ENCODE results near the gene TXNRD1. TPM values are rescaled to one million over a fixed set of nuclear protein-coding genes. Genes with fewer than 3 reads are reported as not detected.

Gene TXNRD1
- total RNA-seq, 1 donor from 2014 or later: 105 TPM

DNA sequence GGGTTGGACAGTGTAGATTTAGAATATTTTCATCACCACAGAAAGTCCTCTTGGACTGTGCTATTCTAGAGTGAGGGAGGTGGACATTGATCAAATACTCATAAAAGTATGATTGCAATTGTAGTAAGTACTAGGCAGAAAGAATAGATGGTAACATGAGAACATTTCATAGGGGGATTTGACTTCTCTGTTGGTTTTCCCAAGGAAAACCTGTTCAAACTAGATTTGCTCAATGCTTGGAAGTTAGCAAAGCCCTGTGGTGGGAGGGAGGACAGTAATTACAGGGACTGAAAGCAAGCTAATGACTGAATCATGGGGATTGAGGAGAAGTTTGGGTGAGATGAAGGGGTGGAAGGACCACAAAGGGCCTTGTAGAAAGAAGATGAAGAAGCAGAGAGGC is 63.6 kb downstream of the TXNRD1 start:
- TF ChIP-seq, protein P1, sequence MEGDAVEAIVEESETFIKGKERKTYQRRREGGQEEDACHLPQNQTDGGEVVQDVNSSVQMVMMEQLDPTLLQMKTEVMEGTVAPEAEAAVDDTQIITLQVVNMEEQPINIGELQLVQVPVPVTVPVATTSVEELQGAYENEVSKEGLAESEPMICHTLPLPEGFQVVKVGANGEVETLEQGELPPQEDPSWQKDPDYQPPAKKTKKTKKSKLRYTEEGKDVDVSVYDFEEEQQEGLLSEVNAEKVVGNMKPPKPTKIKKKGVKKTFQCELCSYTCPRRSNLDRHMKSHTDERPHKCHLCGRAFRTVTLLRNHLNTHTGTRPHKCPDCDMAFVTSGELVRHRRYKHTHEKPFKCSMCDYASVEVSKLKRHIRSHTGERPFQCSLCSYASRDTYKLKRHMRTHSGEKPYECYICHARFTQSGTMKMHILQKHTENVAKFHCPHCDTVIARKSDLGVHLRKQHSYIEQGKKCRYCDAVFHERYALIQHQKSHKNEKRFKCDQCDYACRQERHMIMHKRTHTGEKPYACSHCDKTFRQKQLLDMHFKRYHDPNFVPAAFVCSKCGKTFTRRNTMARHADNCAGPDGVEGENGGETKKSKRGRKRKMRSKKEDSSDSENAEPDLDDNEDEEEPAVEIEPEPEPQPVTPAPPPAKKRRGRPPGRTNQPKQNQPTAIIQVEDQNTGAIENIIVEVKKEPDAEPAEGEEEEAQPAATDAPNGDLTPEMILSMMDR (IDR thresholded peaks at IDR 0.05; ENCODE audit: unreplicated experiment): no peak
- Mint-ChIP-seq H3K36me3 (ENCODE audit: low read depth, unreplicated experiment) (no peaks in the 10 kb centered on the region), H3K4me1 (ENCODE audit: unreplicated experiment) (peaks cover 4% of the 10 kb centered on the region), H3K9me3 (ENCODE audit: unreplicated experiment) (no peaks in the 10 kb centered on the region), H3K27ac (ENCODE audit: unreplicated experiment) (no peak overlapping the region), H3K4me3 (ENCODE audit: unreplicated experiment) (no peak overlapping the region), H3K27me3 (ENCODE audit: unreplicated experiment) (peaks cover 1% of the 10 kb centered on the region)
- DNase-seq (ENCODE audit: low spot score): no peak

DNA sequence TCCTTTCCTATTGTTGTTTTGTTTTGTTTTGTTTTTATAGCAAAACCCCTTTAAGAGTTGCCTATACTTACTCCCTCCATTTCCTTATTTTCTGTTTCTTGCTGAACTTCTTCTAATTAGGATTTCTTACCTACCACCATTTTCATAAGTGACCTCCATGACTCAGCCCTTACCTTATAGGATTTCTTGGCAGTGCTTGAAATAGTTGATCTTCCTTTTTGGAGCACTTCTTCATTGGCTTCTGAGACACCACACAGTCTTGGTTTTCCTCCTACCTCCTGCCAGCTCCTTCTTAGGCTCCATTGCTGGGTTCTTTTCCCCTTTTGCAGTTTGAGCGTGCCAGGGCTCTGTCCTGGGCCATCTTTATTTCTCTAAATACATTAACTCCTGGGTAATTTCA is 64.5 kb downstream of the TXNRD1 start:
- H3K36me3 Mint-ChIP-seq (ENCODE audit: low read depth, unreplicated experiment): no peaks in the 10 kb centered on the region
- no peaks in the 10 kb centered on the region for H3K9me3 Mint-ChIP-seq (ENCODE audit: unreplicated experiment)
- H3K4me3 Mint-ChIP-seq (ENCODE audit: unreplicated experiment): no peak overlapping the region
- H3K4me1 Mint-ChIP-seq (ENCODE audit: unreplicated experiment): peaks cover 4% of the 10 kb centered on the region
- H3K27me3 Mint-ChIP-seq (ENCODE audit: unreplicated experiment): peaks cover 1% of the 10 kb centered on the region
- H3K27ac Mint-ChIP-seq (ENCODE audit: unreplicated experiment): no peak overlapping the region
- DNase-seq (ENCODE audit: low spot score): no peak
- TF ChIP-seq, protein P1 (IDR thresholded peaks at IDR 0.05; ENCODE audit: unreplicated experiment): no peak

DNA sequence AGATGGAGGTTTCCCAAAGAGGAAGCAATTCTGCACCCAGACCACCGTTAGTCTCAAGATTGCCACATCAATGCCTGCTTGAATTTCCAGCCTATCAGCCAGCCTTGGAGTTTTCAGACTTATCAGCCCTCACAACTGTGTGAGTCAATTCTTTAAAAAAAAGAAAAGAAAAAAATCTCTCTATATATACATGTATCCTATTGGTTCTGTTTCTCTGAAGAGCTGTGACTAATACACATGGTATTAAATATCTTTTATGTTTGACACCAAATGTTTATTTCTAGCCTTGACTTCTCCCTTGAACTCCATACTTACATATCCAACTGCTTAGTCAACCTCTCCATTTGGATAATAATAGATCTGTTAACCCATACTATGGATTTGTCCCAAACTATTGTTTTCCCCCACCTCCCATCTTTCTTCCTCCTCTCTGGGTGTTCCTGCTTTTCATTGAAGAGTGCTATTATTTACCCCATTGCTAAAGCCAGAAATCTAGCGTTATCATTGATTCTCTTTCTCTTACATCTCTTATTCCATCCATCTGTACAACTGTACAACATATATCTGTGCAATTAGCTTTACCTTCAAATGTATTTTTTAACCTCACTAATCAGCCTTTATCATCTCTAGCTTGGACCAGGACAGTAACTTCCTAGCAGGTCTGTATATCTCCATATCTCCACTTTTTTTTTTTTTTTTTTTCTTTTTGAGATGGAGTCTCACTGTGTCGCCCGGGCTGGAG is 65.3 kb downstream of the TXNRD1 start:
- Mint-ChIP-seq H3K4me1 (ENCODE audit: unreplicated experiment) (peaks cover 8% of the 10 kb centered on the region), H3K36me3 (ENCODE audit: low read depth, unreplicated experiment) (no peaks in the 10 kb centered on the region), H3K27me3 (ENCODE audit: unreplicated experiment) (peaks cover 1% of the 10 kb centered on the region), H3K4me3 (ENCODE audit: unreplicated experiment) (no peak overlapping the region), H3K9me3 (ENCODE audit: unreplicated experiment) (no peaks in the 10 kb centered on the region), H3K27ac (ENCODE audit: unreplicated experiment) (no peak overlapping the region)
- TF ChIP-seq, protein P1 (IDR thresholded peaks at IDR 0.05; ENCODE audit: unreplicated experiment): no peak
- no peak for DNase-seq (ENCODE audit: low spot score)

DNA sequence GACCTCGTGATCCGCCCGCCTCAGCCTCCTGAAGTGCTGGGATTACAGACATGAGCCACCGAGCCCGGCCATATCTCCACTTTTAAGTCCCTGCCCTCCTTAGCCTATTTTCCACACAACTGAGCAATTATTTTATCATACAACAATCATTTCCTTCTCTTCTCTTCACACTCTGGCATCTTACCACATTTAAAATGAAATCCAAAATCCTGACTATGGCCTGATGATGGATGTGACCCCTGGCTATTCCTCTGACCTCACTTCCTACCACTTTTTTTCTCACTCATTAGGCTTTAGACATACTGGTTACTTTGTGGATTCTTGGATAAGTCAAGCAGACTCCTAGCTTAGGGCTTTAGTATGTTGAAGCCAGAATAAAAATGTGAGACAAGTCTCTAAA is 66.1 kb downstream of the TXNRD1 start:
- TF ChIP-seq, protein P1 (IDR thresholded peaks at IDR 0.05; ENCODE audit: unreplicated experiment): no peak
- peaks cover 15% of the 10 kb centered on the region for H3K4me1 Mint-ChIP-seq (ENCODE audit: unreplicated experiment)
- no peaks in the 10 kb centered on the region for H3K9me3 Mint-ChIP-seq (ENCODE audit: unreplicated experiment)
- DNase-seq (ENCODE audit: low spot score): no peak
- no peak overlapping the region for H3K4me3 Mint-ChIP-seq (ENCODE audit: unreplicated experiment)
- H3K27ac Mint-ChIP-seq (ENCODE audit: unreplicated experiment): no peak overlapping the region
- H3K36me3 Mint-ChIP-seq (ENCODE audit: low read depth, unreplicated experiment): no peaks in the 10 kb centered on the region
- H3K27me3 Mint-ChIP-seq (ENCODE audit: unreplicated experiment): peaks cover 3% of the 10 kb centered on the region

DNA sequence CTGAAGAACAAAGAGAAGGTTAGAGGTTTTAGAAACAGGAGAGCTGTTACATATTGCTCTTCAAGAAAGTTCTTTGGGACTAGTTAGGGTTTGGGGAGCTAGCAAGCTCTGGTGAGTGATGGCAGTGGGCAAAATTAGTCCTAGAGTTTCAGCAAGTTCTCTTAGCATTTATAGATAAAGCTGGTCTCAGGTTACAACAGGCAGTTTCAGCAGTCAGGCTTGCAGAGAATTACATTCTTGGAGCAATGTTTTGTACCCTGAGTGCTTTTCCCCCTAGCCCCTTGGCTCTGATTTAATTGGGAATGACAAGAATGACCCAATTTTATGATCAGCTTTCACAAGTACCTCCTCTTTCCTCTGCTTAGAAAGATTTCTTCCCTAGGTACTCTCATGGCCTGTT is 66.5 kb downstream of the TXNRD1 start:
- Mint-ChIP-seq H3K27ac (ENCODE audit: unreplicated experiment) (no peak overlapping the region), H3K4me3 (ENCODE audit: unreplicated experiment) (no peak overlapping the region), H3K27me3 (ENCODE audit: unreplicated experiment) (peaks cover 5% of the 10 kb centered on the region), H3K36me3 (ENCODE audit: low read depth, unreplicated experiment) (peaks cover 1% of the 10 kb centered on the region), H3K4me1 (ENCODE audit: unreplicated experiment) (peaks cover 19% of the 10 kb centered on the region), H3K9me3 (ENCODE audit: unreplicated experiment) (no peaks in the 10 kb centered on the region)
- no peak for DNase-seq (ENCODE audit: low spot score)
- TF ChIP-seq, protein P1 (IDR thresholded peaks at IDR 0.05; ENCODE audit: unreplicated experiment): no peak
